Measurements from ENCODE around the gene SERPINE3.

DNA sequence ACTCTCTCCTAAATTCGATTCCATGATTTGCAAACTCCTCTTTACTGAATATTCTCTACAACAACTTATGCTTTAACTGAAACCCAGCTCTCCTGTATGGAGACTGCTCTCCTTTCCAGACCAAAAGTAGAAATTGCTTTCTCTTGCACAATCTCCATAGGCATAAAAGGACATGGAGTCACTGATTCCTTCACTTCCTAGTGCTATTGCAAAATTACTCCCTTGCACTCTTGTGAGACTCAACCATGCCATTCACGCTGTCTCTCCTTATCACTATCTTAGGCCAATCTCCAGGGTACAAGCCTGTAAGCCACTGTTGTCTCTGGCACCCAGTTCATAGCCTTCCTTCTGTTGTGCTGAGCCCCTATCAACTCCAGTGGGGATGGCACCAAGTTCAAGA is 30.6 kb downstream of the SERPINE3 start:
- TF ChIP-seq CTCF (IDR thresholded peaks at IDR 0.05) = no peak
- TF ChIP-seq POLR2AphosphoS5 (IDR thresholded peaks at IDR 0.05) = no peak

Data from prostate gland (tissue), 2 donors.